GM21528 (cell line): ENCODE measurements around the gene HPCAL1.
"Not testable (repeated sequence)": the region's sequence is repeated elsewhere in the genome, so short reads cannot be mapped to it uniquely, and the experiment has no call there.

Source experiments
- ATAC-seq: cut with Tn5 transposase; IDR thresholded peaks from one replicate; pipeline ENCODE4 v1.9.1; 2021; ENCODE audit warnings: mild to moderate bottlenecking, moderate library complexity; ENCODE audit not compliant: unreplicated experiment, low FRiP score

Gene HPCAL1

GRCh38 chr2:10433264-10433946, 130.7 kb downstream of the HPCAL1 start:
- ATAC-seq, result no peak

GRCh38 chr2:10433947-10434885, 131.5 kb downstream of the HPCAL1 start:
- no peak for ATAC-seq

GRCh38 chr2:10434886-10435819, 132.4 kb downstream of the HPCAL1 start:
- no peak for ATAC-seq

- ATAC-seq, result no peak
Measured at GRCh38 chr2:10435820-10436204, 133.1 kb downstream of the HPCAL1 start.

GRCh38 chr2:10436583-10437110, 133.9 kb downstream of the HPCAL1 start:
- no peak for ATAC-seq

GRCh38 chr2:10437806-10438205, 135.1 kb downstream of the HPCAL1 start:
- ATAC-seq, result no peak

- no peak for ATAC-seq
Measured at GRCh38 chr2:10438688-10439087, 136.0 kb downstream of the HPCAL1 start.

- ATAC-seq, result no peak
Measured at GRCh38 chr2:10439185-10439879, 136.6 kb downstream of the HPCAL1 start.

- no peak for ATAC-seq
Measured at GRCh38 chr2:10439971-10440370, 137.3 kb downstream of the HPCAL1 start.

GRCh38 chr2:10440736-10441135, 138.0 kb downstream of the HPCAL1 start:
- ATAC-seq, result no peak

GRCh38 chr2:10441948-10442347, 139.2 kb downstream of the HPCAL1 start:
- ATAC-seq, result no peak

- not testable (repeated sequence) for ATAC-seq
Measured at GRCh38 chr2:10442469-10443126, 139.9 kb downstream of the HPCAL1 start.

GRCh38 chr2:10444463-10444862, 141.8 kb downstream of the HPCAL1 start:
- no peak for ATAC-seq

- no peak for ATAC-seq
Measured at GRCh38 chr2:10446631-10447030, 143.9 kb downstream of the HPCAL1 start.

- peak; percentile 33 for ATAC-seq
Measured at GRCh38 chr2:10447300-10447894, 144.7 kb downstream of the HPCAL1 start.

- peak; percentile 75 for ATAC-seq
Measured at GRCh38 chr2:10447895-10448575, 145.3 kb downstream of the HPCAL1 start, which contains the start of gene ODC1. Gene ODC1, minus strand, starts transcription at chr2:10448327. Its CDS starts 3,295 bp downstream, at chr2:10445032.

- peak; percentile 66 for ATAC-seq
Measured at GRCh38 chr2:10448576-10449485, 146.1 kb downstream of the HPCAL1 start.
